MM.1S (cell line): Measurements from ENCODE around the gene TMPRSS3.
A peak's percentile ranks its signal among the peaks of the same experiment; 100 is the strongest.

Experiments used
- DNase-seq: peaks from one replicate; pipeline ENCODE4 v3.0.0-alpha.2; 2015
- H2AFZ ChIP-seq: fragments of 300-600 bp; sonication (generic); 2 replicates; pipeline ENCODE4 v1.6.0; 2016; ENCODE audit warnings: antibody characterized with exemption, low read length
- H3F3A ChIP-seq: fragments of 300-600 bp; sonication (generic); 2 replicates; pipeline ENCODE4 v1.6.1; 2016; ENCODE audit warnings: mild to moderate bottlenecking, antibody characterized with exemption, low read length, moderate library complexity, mixed read lengths; ENCODE audit not compliant: insufficient read depth
- H3K27ac ChIP-seq: fragments of 300-600 bp; sonication (generic); 2 replicates; pipeline ENCODE4 v1.5.1; 2016; ENCODE audit warnings: mild to moderate bottlenecking, low read length
- H3K27me3 ChIP-seq: fragments of 300-600 bp; sonication (generic); replicated peaks from 2 replicates; pipeline ENCODE4 v1.6.0; 2016; ENCODE audit warnings: low read length; ENCODE audit not compliant: insufficient read depth
- H3K36me3 ChIP-seq: fragments of 300-600 bp; sonication (generic); replicated peaks from 2 replicates; pipeline ENCODE4 v1.6.1; 2016; ENCODE audit warnings: mild to moderate bottlenecking, low read length, mixed read lengths; ENCODE audit not compliant: insufficient read depth
- H3K4me1 ChIP-seq: fragments of 300-600 bp; sonication (generic); 2 replicates; pipeline ENCODE4 v1.6.1; 2016; ENCODE audit warnings: low read length, mixed read lengths
- H3K4me2 ChIP-seq: fragments of 300-600 bp; sonication (generic); 2 replicates; pipeline ENCODE4 v1.6.0; 2016; ENCODE audit warnings: low read depth, low read length
- H3K4me3 ChIP-seq: fragments of 300-600 bp; sonication (generic); 2 replicates; pipeline ENCODE4 v1.5.1; 2016; ENCODE audit warnings: low read length, mixed read lengths
- H3K79me2 ChIP-seq: fragments of 300-600 bp; sonication (generic); 2 replicates; pipeline ENCODE4 v1.6.1; 2016; ENCODE audit warnings: mixed run types, low read length, mixed read lengths
- H3K9ac ChIP-seq: fragments of 300-600 bp; sonication (generic); 2 replicates; pipeline ENCODE4 v1.6.1; 2016; ENCODE audit warnings: low read length, mixed read lengths
- H3K9me2 ChIP-seq: fragments of 300-600 bp; sonication (generic); replicated peaks from 2 replicates; pipeline ENCODE4 v1.6.1; 2016; ENCODE audit warnings: mild to moderate bottlenecking, low read length, mixed read lengths; ENCODE audit not compliant: insufficient read depth
- H3K9me3 ChIP-seq: fragments of 300-600 bp; sonication (generic); replicated peaks from 2 replicates; pipeline ENCODE4 v1.6.1; 2016; ENCODE audit warnings: mild to moderate bottlenecking, low read length, mixed read lengths; ENCODE audit not compliant: insufficient read depth
- H4K20me1 ChIP-seq: fragments of 300-600 bp; sonication (generic); 2 replicates; pipeline ENCODE4 v1.6.1; 2016; ENCODE audit warnings: mild to moderate bottlenecking, low read length, moderate library complexity, mixed read lengths; ENCODE audit not compliant: insufficient read depth
- EZH2 ChIP-seq: fragments of 300-600 bp; sonication (generic); optimal IDR thresholded peaks from 2 replicates; pipeline ENCODE3; 2017; ENCODE audit warnings: low read depth, mild to moderate bottlenecking, antibody characterized with exemption, low read length, mixed read lengths
- EZH2phosphoT487 ChIP-seq: fragments of 300-600 bp; sonication (generic); IDR thresholded peaks from 2 replicates; pipeline ENCODE4 v1.6.1; 2018; ENCODE audit warnings: antibody characterized with exemption, low read length
- TF ChIP-seq, protein P1 (sequence below): fragments of 300-600 bp; sonication (generic); IDR thresholded peaks from 2 replicates; pipeline ENCODE4 v1.5.1; 2016; ENCODE audit warnings: antibody characterized with exemption, low read length, mixed read lengths

Gene TMPRSS3

DNA sequence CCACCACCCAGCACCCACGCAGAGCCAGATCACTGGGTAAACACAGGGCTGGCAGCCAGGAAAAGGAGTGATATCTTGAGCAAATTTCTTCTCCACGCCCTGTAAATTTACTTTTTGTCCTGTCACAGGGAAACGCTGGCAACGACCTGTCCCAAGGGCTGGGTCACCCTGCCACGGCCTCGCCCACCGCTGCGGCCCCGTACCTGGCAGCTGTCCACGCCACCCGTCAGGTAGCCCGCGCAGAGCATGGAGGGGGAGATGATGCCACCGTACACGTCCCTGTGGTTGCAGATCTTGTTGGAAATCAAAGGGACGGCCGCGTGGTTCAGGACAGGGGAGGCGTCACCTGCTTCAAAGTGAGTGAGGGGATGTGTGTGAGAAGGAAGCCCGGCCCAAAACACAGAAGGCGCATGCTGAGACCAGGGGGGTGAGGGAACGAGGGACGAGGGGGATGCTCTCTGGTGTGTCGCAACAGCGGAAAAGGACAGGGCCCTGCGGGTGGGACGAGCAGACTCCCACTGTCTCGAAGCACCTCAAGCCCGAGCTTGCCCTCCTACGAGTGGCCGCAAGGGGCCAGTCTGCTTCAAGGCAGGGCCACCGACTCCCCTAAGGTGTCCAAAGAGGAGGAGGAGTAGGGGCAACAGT lies 19.4 kb downstream of the TMPRSS3 start:
- H3F3A ChIP-seq, result no peaks in the 10 kb centered on the region
- TF ChIP-seq, protein P1, sequence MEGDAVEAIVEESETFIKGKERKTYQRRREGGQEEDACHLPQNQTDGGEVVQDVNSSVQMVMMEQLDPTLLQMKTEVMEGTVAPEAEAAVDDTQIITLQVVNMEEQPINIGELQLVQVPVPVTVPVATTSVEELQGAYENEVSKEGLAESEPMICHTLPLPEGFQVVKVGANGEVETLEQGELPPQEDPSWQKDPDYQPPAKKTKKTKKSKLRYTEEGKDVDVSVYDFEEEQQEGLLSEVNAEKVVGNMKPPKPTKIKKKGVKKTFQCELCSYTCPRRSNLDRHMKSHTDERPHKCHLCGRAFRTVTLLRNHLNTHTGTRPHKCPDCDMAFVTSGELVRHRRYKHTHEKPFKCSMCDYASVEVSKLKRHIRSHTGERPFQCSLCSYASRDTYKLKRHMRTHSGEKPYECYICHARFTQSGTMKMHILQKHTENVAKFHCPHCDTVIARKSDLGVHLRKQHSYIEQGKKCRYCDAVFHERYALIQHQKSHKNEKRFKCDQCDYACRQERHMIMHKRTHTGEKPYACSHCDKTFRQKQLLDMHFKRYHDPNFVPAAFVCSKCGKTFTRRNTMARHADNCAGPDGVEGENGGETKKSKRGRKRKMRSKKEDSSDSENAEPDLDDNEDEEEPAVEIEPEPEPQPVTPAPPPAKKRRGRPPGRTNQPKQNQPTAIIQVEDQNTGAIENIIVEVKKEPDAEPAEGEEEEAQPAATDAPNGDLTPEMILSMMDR, result peak; percentile 75
- TF ChIP-seq EZH2phosphoT487 (no peak), EZH2 (peak; percentile 42)
- H3K27ac ChIP-seq, result no peak overlapping the region
- H3K9me3 ChIP-seq, result no peaks in the 10 kb centered on the region
- H3K27me3 ChIP-seq, result peaks cover 99% of the 10 kb centered on the region
- no peaks in the 10 kb centered on the region for H3K9me2 ChIP-seq
- no peak overlapping the region for H2AFZ ChIP-seq
- H4K20me1 ChIP-seq, result no peaks in the 10 kb centered on the region
- H3K4me2 ChIP-seq, result no peak overlapping the region
- H3K9ac ChIP-seq, result no peak overlapping the region
- H3K36me3 ChIP-seq, result no peaks in the 10 kb centered on the region
- H3K4me3 ChIP-seq, result no peak overlapping the region
- no peaks in the 10 kb centered on the region for H3K79me2 ChIP-seq
- H3K4me1 ChIP-seq, result no peaks in the 10 kb centered on the region
- DNase-seq, result peak; percentile 52

DNA sequence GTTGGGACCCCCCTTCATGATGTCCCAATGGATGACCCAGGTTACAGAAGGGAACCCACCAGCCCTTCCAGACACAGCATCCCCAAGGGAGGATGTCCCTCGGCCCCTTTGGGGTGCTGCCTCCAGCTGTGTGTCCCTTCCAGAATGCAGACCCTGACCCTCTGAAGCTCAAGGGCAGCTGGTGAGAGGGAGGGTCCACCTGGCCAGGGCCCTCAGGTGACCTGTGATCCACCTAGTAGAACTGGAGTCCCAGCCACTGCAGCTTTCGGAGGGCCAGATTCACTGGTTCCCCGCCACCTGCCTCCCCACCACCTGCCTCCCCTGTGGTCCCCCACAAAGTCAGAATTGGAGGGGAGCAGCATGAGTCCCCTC lies 19.9 kb downstream of the TMPRSS3 start:
- Histone ChIP-seq H3K4me1 (no peaks in the 10 kb centered on the region), H3K27me3 (peaks cover 99% of the 10 kb centered on the region), H3K79me2 (no peaks in the 10 kb centered on the region), H3K4me3 (no peak overlapping the region), H3K4me2 (no peak overlapping the region), H3K9me3 (no peaks in the 10 kb centered on the region), H3F3A (no peaks in the 10 kb centered on the region), H3K9ac (no peak overlapping the region), H4K20me1 (no peaks in the 10 kb centered on the region), H3K36me3 (no peaks in the 10 kb centered on the region), H3K9me2 (no peaks in the 10 kb centered on the region), H3K27ac (no peak overlapping the region), H2AFZ (no peak overlapping the region)
- no peak for DNase-seq
- TF ChIP-seq EZH2, result no peak
- TF ChIP-seq EZH2phosphoT487, result no peak
- TF ChIP-seq, protein P1, result no peak

DNA sequence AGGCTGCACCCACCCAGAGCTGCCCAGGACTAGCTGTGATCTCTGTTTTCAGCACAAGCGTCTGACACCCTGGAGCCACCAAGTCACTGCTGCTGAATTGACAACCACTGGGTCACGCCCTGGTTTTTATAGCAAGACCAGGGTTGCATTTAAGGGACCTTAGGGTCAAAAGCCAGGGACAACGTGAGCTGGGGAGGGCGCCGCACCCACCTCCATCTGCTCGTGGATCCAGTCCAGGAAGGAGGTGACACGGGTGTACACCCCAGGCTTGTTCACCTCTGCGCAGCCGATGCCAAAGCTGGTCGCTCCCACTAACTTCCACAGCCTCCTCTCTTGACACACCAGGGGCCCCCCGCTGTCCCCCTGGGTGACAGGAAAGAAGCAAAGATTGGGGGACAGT lies 20.3 kb downstream of the TMPRSS3 start:
- Histone ChIP-seq H3K9me3 (no peaks in the 10 kb centered on the region), H2AFZ (no peak overlapping the region), H3K4me3 (no peak overlapping the region), H3K27ac (no peak overlapping the region), H3K79me2 (no peaks in the 10 kb centered on the region), H3K9ac (no peak overlapping the region), H3K4me2 (no peak overlapping the region), H3F3A (no peaks in the 10 kb centered on the region), H4K20me1 (no peaks in the 10 kb centered on the region), H3K27me3 (peaks cover 99% of the 10 kb centered on the region), H3K9me2 (no peaks in the 10 kb centered on the region), H3K36me3 (no peaks in the 10 kb centered on the region), H3K4me1 (no peaks in the 10 kb centered on the region)
- DNase-seq, result no peak
- TF ChIP-seq, protein P1, result no peak
- TF ChIP-seq EZH2 (no peak), EZH2phosphoT487 (no peak)
